K562 (cell line): ENCODE data around the gene RTL10. TPM values are rescaled to one million over a fixed set of nuclear protein-coding genes. Genes with fewer than 3 reads are reported as not detected.

Source experiments
- XRCC5 ChIP-seq: fragments of 200-400 bp; formaldehyde crosslinking; IDR thresholded peaks from 2 replicates; pipeline ENCODE4 v1.6.1; 2017; ENCODE audit warnings: low read depth, mild to moderate bottlenecking, low read length
- polyA plus RNA-seq, 8 experiments: library from polyadenylated mRNA; depleted of rRNA in 4 of 8; stranded (reverse) in 5 of 8; unstranded in 3 of 8; fragments of >200 nt; fragmentation: Nextera tagmentation in 2 of 8; fragmentation: Illumina TruSeq in 1 of 8; extraction: Ambion mirVana in 2 of 8; extraction: Trizol in 1 of 8; gene quantifications; 2 replicates each; pipeline versions ENCODE4 v1.2.1 to v1.2.3, GENCODE V29; 2011 to 2014; ENCODE audit warnings: inconsistent platforms in 1 of 8, missing spikeins in 1 of 8
- total RNA-seq, 7 experiments: library from RNA; depleted of rRNA in 6 of 7; stranded (reverse); fragments of >200 nt in 6 of 7; fragmentation: Illumina TruSeq in 2 of 7; extraction: Trizol in 2 of 7; gene quantifications; 2 replicates each; pipeline versions ENCODE4 v1.2.1 to v1.2.3, GENCODE V29; 2011 to 2021; ENCODE audit warnings: low replicate concordance in 1 of 7
- TF ChIP-seq, protein P1 (sequence below), 2 experiments: fragments of 450-650 bp; formaldehyde crosslinking in 1 of 2; IDR thresholded peaks; 2 replicates each; pipeline versions ENCODE4 v1.4.0 to v1.6.1; 2014 to 2020; ENCODE audit warnings: mild to moderate bottlenecking in 2 of 2, borderline replicate concordance in 1 of 2, low read depth in 1 of 2
- TF ChIP-seq, protein P2 (sequence below): fragments of 200-600 bp; sonication (generic); IDR thresholded peaks from one replicate; pipeline ENCODE4 v1.6.1; 2012; ENCODE audit warnings: mild to moderate bottlenecking, low read depth, low read length, inconsistent platforms

RTL10 gene
- total and polyA plus RNA-seq, 9 of the 15 experiments (the other 6 are each of a cell fraction or from before 2014, with no cell fraction given), result 19.8 to 75.5 (median 32.5) TPM

DNA sequence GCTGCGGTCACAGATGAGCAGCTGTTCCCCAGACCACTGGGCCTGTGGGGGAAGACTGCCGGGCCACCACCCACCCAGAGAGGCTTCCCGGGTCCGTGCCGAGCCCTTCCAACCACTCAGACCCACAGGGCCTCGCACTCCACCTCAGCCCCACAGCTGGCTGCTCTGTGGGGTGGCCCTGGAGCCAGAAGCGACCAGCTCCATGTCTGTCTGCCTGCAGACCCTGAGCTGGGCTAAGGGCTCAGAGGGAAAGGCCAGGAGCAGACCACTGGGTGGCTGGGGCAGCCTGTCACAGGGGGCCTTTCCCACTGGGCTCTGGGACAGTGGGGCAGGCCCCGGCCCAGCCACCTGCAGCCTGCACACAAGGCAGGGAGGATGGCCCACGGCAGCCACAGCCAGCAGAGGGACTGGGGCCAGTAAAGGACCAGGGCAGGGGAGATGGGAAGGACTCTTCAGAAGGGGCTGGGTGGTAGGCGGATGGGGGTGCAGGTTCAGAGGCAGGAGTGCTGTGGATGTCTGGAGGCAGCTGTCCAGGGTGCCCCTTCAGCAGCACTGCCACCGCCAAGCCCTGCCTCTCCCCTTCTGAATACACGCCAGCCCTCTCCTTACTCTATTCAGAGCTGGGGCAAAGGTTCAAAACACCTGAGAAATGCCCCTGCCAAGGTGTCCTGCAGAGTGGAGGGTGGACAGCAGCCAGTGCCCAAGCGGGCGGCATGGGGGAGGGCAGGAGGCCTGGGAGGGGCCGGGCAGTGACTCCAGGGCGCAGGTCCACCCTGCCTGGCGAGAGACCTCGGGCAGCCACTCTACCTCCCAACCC, 32.2 kb downstream of the RTL10 start (continued):
- TF ChIP-seq, protein P1, sequence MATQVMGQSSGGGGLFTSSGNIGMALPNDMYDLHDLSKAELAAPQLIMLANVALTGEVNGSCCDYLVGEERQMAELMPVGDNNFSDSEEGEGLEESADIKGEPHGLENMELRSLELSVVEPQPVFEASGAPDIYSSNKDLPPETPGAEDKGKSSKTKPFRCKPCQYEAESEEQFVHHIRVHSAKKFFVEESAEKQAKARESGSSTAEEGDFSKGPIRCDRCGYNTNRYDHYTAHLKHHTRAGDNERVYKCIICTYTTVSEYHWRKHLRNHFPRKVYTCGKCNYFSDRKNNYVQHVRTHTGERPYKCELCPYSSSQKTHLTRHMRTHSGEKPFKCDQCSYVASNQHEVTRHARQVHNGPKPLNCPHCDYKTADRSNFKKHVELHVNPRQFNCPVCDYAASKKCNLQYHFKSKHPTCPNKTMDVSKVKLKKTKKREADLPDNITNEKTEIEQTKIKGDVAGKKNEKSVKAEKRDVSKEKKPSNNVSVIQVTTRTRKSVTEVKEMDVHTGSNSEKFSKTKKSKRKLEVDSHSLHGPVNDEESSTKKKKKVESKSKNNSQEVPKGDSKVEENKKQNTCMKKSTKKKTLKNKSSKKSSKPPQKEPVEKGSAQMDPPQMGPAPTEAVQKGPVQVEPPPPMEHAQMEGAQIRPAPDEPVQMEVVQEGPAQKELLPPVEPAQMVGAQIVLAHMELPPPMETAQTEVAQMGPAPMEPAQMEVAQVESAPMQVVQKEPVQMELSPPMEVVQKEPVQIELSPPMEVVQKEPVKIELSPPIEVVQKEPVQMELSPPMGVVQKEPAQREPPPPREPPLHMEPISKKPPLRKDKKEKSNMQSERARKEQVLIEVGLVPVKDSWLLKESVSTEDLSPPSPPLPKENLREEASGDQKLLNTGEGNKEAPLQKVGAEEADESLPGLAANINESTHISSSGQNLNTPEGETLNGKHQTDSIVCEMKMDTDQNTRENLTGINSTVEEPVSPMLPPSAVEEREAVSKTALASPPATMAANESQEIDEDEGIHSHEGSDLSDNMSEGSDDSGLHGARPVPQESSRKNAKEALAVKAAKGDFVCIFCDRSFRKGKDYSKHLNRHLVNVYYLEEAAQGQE (IDR thresholded peaks at IDR 0.05; ENCODE audit: borderline replicate concordance), result no peak
- TF ChIP-seq, protein P1 (CRISPR knock-in tag; IDR thresholded peaks at IDR 0.05; ENCODE audit: low read depth), result no peak
- TF ChIP-seq, protein P2, sequence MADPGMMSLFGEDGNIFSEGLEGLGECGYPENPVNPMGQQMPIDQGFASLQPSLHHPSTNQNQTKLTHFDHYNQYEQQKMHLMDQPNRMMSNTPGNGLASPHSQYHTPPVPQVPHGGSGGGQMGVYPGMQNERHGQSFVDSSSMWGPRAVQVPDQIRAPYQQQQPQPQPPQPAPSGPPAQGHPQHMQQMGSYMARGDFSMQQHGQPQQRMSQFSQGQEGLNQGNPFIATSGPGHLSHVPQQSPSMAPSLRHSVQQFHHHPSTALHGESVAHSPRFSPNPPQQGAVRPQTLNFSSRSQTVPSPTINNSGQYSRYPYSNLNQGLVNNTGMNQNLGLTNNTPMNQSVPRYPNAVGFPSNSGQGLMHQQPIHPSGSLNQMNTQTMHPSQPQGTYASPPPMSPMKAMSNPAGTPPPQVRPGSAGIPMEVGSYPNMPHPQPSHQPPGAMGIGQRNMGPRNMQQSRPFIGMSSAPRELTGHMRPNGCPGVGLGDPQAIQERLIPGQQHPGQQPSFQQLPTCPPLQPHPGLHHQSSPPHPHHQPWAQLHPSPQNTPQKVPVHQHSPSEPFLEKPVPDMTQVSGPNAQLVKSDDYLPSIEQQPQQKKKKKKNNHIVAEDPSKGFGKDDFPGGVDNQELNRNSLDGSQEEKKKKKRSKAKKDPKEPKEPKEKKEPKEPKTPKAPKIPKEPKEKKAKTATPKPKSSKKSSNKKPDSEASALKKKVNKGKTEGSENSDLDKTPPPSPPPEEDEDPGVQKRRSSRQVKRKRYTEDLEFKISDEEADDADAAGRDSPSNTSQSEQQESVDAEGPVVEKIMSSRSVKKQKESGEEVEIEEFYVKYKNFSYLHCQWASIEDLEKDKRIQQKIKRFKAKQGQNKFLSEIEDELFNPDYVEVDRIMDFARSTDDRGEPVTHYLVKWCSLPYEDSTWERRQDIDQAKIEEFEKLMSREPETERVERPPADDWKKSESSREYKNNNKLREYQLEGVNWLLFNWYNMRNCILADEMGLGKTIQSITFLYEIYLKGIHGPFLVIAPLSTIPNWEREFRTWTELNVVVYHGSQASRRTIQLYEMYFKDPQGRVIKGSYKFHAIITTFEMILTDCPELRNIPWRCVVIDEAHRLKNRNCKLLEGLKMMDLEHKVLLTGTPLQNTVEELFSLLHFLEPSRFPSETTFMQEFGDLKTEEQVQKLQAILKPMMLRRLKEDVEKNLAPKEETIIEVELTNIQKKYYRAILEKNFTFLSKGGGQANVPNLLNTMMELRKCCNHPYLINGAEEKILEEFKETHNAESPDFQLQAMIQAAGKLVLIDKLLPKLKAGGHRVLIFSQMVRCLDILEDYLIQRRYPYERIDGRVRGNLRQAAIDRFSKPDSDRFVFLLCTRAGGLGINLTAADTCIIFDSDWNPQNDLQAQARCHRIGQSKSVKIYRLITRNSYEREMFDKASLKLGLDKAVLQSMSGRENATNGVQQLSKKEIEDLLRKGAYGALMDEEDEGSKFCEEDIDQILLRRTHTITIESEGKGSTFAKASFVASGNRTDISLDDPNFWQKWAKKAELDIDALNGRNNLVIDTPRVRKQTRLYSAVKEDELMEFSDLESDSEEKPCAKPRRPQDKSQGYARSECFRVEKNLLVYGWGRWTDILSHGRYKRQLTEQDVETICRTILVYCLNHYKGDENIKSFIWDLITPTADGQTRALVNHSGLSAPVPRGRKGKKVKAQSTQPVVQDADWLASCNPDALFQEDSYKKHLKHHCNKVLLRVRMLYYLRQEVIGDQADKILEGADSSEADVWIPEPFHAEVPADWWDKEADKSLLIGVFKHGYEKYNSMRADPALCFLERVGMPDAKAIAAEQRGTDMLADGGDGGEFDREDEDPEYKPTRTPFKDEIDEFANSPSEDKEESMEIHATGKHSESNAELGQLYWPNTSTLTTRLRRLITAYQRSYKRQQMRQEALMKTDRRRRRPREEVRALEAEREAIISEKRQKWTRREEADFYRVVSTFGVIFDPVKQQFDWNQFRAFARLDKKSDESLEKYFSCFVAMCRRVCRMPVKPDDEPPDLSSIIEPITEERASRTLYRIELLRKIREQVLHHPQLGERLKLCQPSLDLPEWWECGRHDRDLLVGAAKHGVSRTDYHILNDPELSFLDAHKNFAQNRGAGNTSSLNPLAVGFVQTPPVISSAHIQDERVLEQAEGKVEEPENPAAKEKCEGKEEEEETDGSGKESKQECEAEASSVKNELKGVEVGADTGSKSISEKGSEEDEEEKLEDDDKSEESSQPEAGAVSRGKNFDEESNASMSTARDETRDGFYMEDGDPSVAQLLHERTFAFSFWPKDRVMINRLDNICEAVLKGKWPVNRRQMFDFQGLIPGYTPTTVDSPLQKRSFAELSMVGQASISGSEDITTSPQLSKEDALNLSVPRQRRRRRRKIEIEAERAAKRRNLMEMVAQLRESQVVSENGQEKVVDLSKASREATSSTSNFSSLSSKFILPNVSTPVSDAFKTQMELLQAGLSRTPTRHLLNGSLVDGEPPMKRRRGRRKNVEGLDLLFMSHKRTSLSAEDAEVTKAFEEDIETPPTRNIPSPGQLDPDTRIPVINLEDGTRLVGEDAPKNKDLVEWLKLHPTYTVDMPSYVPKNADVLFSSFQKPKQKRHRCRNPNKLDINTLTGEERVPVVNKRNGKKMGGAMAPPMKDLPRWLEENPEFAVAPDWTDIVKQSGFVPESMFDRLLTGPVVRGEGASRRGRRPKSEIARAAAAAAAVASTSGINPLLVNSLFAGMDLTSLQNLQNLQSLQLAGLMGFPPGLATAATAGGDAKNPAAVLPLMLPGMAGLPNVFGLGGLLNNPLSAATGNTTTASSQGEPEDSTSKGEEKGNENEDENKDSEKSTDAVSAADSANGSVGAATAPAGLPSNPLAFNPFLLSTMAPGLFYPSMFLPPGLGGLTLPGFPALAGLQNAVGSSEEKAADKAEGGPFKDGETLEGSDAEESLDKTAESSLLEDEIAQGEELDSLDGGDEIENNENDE, result peak; percentile 11
- no peak for TF ChIP-seq XRCC5
